NCI-H2107 treated with DMSO at 0.1 percent for 48 hours (cell line): ENCODE data around the gene COL25A1.
"Not testable (repeated sequence)": the region's sequence is repeated elsewhere in the genome, so short reads cannot be mapped to it uniquely, and the experiment has no call there.

ENCODE experiments used
- DNase-seq: peaks from one replicate; lab custom pipeline; 2025; ENCODE audit not compliant: unreplicated experiment; lab: John Stamatoyannopoulos, UW

COL25A1 gene

DNA sequence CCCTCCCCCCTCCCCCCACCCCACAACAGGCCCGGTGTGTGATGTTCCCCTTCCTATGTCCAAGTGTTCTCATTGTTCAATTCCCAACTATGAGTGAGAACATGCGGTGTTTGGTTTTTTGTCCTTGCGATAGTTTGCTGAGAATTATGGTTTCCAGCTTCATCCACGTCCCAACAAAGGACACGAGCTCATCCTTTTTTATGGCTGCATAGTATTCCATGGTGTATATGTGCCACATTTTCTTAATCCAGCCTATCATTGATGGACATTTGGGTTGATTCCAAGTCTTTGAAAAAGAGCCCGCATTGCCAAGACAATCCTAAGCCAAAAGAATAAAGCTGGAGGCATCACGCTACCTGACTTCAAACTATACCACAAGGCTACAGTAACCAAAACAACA lies 231.8 kb downstream of the COL25A1 start:
- DNase-seq = not testable (repeated sequence)

GRCh38 chr4:109067508-109068235 lies 234.8 kb downstream of the COL25A1 start:
- no peak for DNase-seq

DNA sequence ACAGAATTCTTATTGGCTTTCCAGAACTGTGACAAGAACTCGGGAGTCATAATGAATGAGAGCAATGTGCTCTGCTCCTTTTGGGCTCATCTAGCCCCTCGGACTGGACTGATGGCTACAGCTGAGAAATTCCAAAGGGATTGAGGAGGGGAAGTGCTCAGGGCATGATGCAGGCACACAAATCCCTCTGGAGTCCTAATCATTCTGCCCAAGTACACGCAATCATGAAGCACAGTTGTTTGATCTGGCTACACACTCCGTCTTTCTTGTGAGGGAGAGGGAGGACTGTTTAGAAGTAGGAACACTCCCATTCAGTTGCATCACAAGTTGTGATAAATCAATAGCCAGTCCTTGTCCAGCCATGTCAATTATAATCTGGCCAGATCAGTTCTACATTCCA lies 237.5 kb downstream of the COL25A1 start:
- DNase-seq = no peak

DNA sequence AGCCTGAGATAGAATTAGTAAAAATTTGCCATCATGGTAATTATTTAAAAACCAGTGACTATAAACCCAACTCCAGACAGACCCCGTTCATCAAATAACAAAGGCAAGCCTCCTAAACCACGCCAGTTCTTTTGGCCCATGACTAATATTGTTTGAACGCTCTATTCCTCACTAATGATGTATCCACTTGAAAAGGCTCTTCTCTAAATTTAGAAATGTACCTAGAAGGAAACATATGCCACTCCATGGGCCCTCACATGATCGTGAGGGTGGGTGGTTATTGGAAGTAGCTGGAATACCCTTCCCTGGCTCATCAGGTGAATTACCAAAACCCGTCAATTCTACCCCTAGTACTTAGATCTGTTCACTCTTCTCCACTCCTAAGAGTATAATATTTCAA lies 249.2 kb downstream of the COL25A1 start:
- no peak for DNase-seq

DNA sequence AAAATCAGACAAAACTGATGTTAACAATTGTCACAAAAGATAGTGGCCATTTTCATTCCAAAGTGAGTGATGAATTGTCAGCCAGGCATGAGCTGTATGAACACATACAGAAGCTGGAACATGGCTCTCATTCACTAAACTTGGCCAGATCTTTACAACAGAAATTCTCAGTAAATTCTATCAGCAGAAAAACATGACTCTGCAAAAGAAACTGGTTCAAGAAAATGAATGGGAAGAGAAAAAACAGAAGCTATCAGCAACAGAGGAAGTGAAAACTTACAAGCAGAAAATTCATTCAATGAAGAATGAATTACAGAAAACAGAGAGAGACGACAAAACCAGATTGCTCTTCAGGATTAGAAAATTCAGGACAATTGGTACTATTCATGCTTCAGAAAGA lies 249.6 kb downstream of the COL25A1 start:
- DNase-seq = no peak

DNA sequence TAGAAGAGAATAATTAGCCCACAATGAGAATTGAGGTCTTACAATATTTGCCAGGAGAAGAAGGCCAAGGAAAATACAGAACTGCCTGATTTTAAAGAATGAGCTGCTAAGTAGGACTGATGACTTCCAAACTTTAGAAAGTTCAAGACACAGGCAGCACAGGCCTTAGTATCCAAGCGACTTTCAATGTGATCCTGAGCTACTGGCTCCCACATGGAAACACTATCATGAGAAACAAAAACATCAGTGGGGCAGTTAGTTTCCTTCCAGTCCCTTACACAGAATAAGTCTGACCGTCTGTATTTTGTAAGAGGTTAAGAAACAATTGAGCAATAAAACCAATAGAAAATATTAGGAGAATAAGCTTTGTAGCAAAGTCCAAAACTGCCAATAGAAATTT lies 251.4 kb downstream of the COL25A1 start:
- no peak for DNase-seq

DNA sequence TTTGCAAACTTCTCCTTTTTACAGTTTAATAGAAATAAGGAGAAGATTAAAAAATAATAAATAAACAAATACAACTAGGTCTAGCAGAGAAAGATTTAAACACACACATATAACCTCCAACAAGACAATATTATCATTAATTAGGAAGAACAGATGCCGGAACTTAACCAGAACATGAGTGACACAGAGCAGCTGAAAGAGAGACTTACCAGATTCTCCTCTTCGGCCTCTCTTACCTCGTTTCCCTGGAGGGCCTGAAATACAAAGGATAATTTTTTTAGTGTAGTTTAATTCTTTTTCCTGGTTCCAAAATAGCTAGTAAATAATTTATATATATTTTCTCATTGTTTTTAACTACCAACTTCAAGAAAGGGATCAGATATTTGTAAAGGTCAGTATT lies 252.5 kb downstream of the COL25A1 start:
- no peak for DNase-seq

GRCh38 chr4:109046471-109047201 lies 255.8 kb downstream of the COL25A1 start:
- DNase-seq = no peak

GRCh38 chr4:109044431-109044830 lies 258.0 kb downstream of the COL25A1 start:
- DNase-seq = no peak

GRCh38 chr4:109043286-109043685 lies 259.2 kb downstream of the COL25A1 start:
- no peak for DNase-seq

GRCh38 chr4:109041463-109042360 lies 260.7 kb downstream of the COL25A1 start:
- DNase-seq = no peak

GRCh38 chr4:109040441-109040840 lies 262.0 kb downstream of the COL25A1 start:
- DNase-seq = no peak

GRCh38 chr4:109037026-109037425 lies 265.4 kb downstream of the COL25A1 start:
- DNase-seq = no peak

DNA sequence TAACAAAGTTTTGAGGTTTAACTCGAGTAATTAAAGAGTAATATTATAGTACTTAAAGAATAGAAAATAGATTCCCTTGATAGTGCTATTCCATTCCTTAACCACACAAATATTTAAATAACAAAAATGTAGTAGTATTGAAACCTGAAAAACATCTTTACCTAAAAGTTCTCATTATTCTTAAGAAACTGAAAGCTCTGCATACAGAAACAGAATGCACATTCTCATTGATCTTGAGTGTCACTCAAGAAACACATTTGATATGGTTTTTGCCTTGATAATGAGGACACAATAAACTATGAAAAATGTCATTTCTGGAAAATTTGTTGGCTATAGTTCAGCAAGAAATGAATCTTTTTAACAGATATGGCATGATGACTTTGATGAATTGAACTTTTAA lies 268.5 kb downstream of the COL25A1 start:
- DNase-seq = no peak

GRCh38 chr4:109032671-109033070 lies 269.8 kb downstream of the COL25A1 start:
- DNase-seq = no peak

DNA sequence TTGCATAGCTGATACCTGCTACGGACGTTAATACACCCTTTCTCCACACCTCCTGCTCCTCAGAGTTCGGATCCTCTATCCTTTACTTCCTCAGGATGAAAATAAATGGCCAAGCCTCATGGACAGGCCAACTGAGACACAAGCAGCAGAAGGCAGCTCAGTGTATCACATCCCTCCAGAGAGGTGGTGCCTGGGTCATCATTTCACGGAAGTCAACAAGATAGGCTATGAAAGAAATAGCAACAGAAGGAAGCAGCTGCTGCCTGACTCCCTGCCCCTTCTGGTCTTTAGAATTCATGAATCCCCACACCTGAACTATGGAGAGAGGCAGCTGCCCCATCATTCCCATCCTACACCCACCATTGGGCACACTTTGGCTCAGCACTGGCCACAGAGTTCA lies 272.5 kb downstream of the COL25A1 start:
- DNase-seq = no peak

DNA sequence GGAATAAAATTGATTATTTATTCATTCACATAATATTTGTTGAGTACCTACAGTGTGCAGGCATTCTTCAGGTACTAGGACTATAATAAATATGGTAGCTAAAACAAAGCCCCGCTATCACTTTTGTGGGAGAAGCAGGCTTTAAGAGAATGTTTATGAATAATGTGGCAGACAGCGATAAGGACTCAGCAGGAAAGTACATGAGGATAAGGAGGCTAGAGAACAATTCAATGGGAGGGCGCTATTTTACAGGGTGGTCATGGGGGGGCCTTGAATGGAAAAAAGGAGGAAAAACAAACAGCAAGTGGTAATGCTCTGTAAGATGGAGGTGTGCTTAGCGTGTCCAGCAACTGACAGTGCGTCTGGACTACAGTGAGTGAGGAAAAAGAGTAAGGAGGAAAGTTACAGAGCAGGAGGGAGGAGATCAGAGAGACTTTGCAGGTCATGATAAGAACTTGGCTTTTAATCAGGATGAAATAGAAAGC lies 275.4 kb downstream of the COL25A1 start:
- DNase-seq = no peak

GRCh38 chr4:109026588-109026987 lies 275.9 kb downstream of the COL25A1 start:
- no peak for DNase-seq

GRCh38 chr4:109025471-109026076 lies 276.9 kb downstream of the COL25A1 start:
- DNase-seq = no peak

GRCh38 chr4:109022961-109023360 lies 279.5 kb downstream of the COL25A1 start:
- no peak for DNase-seq

- not testable (repeated sequence) for DNase-seq
Observed at GRCh38 chr4:109021630-109022029, 280.8 kb downstream of the COL25A1 start.
